HEK293 (cell line): Measurements from ENCODE around the gene NENF.

Experiments used
- BCL11B ChIP-seq: fragments of 450-650 bp; formaldehyde crosslinking; IDR thresholded peaks from 2 replicates; pipeline ENCODE4 v1.5.1; 2016; ENCODE audit warnings: low read depth, missing biosample characterization, missing genetic modification characterization
- CTCF ChIP-seq: fragments of 450-650 bp; formaldehyde crosslinking; IDR thresholded peaks from 2 replicates; pipeline ENCODE4 v1.5.1; 2016; ENCODE audit warnings: missing biosample characterization, missing genetic modification characterization
- IKZF3 ChIP-seq: fragments of 450-650 bp; IDR thresholded peaks from 2 replicates; pipeline ENCODE4 v1.5.0; 2018; ENCODE audit warnings: missing biosample characterization, mild to moderate bottlenecking, missing genetic modification characterization, moderate library complexity
- KLF10 ChIP-seq: fragments of 450-650 bp; IDR thresholded peaks from 2 replicates; pipeline ENCODE4 v1.5.1; 2018; ENCODE audit warnings: missing biosample characterization, mild to moderate bottlenecking, missing genetic modification characterization
- KLF8 ChIP-seq: fragments of 450-650 bp; formaldehyde crosslinking; IDR thresholded peaks from 2 replicates; pipeline ENCODE4 v1.5.1; 2016; ENCODE audit warnings: missing biosample characterization, missing genetic modification characterization
- MYNN ChIP-seq: fragments of 450-650 bp; formaldehyde crosslinking; IDR thresholded peaks from 2 replicates; pipeline ENCODE4 v1.5.1; 2016; ENCODE audit warnings: missing biosample characterization, missing genetic modification characterization, borderline replicate concordance
- PRDM2 ChIP-seq: fragments of 450-650 bp; formaldehyde crosslinking; IDR thresholded peaks from 2 replicates; pipeline ENCODE4 v1.5.1; 2016; ENCODE audit warnings: missing biosample characterization, missing genetic modification characterization, borderline replicate concordance
- TCF7L2 ChIP-seq: IDR thresholded peaks from 2 replicates; pipeline ENCODE4 v1.6.1; 2011; ENCODE audit warnings: low read depth, mild to moderate bottlenecking, inconsistent platforms, low read length, moderate library complexity, borderline replicate concordance
- ZNF24 ChIP-seq: fragments of 450-650 bp; formaldehyde crosslinking; IDR thresholded peaks from 2 replicates; pipeline ENCODE4 v1.5.1; 2016; ENCODE audit warnings: missing biosample characterization, missing genetic modification characterization
- ZNF274 ChIP-seq, 2 experiments: fragments of 200-500 bp in 1 of 2; fragments of 450-650 bp in 1 of 2; sonication (Bioruptor generic) in 1 of 2; formaldehyde crosslinking in 1 of 2; IDR thresholded peaks; 2 replicates each; pipeline versions ENCODE4 v1.5.1 to v1.6.1; 2014 to 2016; ENCODE audit warnings: borderline replicate concordance in 1 of 2, inconsistent platforms in 1 of 2, low read length in 1 of 2, missing biosample characterization in 1 of 2, missing genetic modification characterization in 1 of 2
- ZNF398 ChIP-seq: fragments of 450-650 bp; formaldehyde crosslinking; IDR thresholded peaks from 2 replicates; pipeline ENCODE4 v1.5.1; 2017; ENCODE audit warnings: missing biosample characterization, missing genetic modification characterization
- ZNF404 ChIP-seq: fragments of 450-650 bp; formaldehyde crosslinking; IDR thresholded peaks from 2 replicates; pipeline ENCODE4 v1.5.1; 2017; ENCODE audit warnings: missing biosample characterization, missing genetic modification characterization
- ZNF580 ChIP-seq: fragments of 450-650 bp; formaldehyde crosslinking; IDR thresholded peaks from 2 replicates; pipeline ENCODE4 v1.5.1; 2016; ENCODE audit warnings: missing biosample characterization, missing genetic modification characterization

GRCh38 chr1:212466437-212466836, 33.7 kb downstream of the NENF start:
- TF ChIP-seq CTCF (tag by site-specific recombination): no peak
- TF ChIP-seq MYNN (tag by site-specific recombination): no peak
- no peak for TF ChIP-seq IKZF3 (tag by site-specific recombination)
- TF ChIP-seq KLF8: no peak
- no peak for TF ChIP-seq BCL11B (tag by site-specific recombination)
- no peak for TF ChIP-seq ZNF274 (IDR thresholded peaks at IDR 0.05; ENCODE audit: low read length)
- TF ChIP-seq ZNF274 (tag by site-specific recombination; IDR thresholded peaks at IDR 0.05; ENCODE audit: borderline replicate concordance): no peak
- TF ChIP-seq ZNF24: no peak
- no peak for TF ChIP-seq PRDM2 (tag by site-specific recombination)
- TF ChIP-seq ZNF580 (tag by site-specific recombination): no peak
- TF ChIP-seq TCF7L2: no peak
- no peak for TF ChIP-seq ZNF404 (tag by site-specific recombination)
- no peak for TF ChIP-seq KLF10 (tag by site-specific recombination)
- no peak for TF ChIP-seq ZNF398
